ENCODE measurements around the gene DPF3.

DPF3 gene

DNA sequence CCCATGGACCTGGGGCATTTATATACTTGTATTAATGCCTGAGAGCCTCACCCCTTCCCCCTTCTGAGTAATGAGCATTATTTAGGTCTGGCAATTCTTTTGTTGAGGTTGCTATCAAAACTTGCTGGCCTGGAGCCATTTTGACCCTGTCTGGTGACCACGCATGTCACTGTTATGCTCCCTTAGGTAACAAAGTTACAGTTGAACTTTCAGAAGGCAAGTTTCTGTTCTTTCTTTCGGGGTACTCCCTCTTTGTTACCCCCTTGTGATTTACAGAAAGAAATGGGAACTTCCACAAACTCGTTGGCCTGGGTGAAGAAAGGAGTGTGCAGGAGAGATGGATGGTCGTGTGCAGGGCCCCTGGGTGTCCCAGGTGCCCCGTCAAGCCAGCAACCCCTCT lies 305.4 kb downstream of the DPF3 start:
- peaks cover 36% of the 10 kb centered on the region for H3K36me3 Mint-ChIP-seq (ENCODE audit: low read depth)
- H3K4me1 Mint-ChIP-seq (ENCODE audit: low read depth), result peaks cover 32% of the 10 kb centered on the region
- H3K4me3 Mint-ChIP-seq, result no peak overlapping the region
- peaks cover 53% of the 10 kb centered on the region for H3K9me3 Mint-ChIP-seq
- peaks cover 23% of the 10 kb centered on the region for H3K27me3 Mint-ChIP-seq (ENCODE audit: low read depth)
- H3K27ac Mint-ChIP-seq, result no peak overlapping the region

- Mint-ChIP-seq H3K36me3 (ENCODE audit: low read depth) (peaks cover 27% of the 10 kb centered on the region), H3K9me3 (peaks cover 30% of the 10 kb centered on the region), H3K27ac (no peak overlapping the region), H3K27me3 (ENCODE audit: low read depth) (peaks cover 38% of the 10 kb centered on the region), H3K4me3 (no peak overlapping the region), H3K4me1 (ENCODE audit: low read depth) (peaks cover 8% of the 10 kb centered on the region)
Measured at GRCh38 chr14:72583316-72584272, 310.3 kb downstream of the DPF3 start.

GRCh38 chr14:72582582-72582981 lies 311.3 kb downstream of the DPF3 start:
- Mint-ChIP-seq H3K27me3 (ENCODE audit: low read depth) (peaks cover 48% of the 10 kb centered on the region), H3K4me1 (ENCODE audit: low read depth) (peaks cover 8% of the 10 kb centered on the region)

DNA sequence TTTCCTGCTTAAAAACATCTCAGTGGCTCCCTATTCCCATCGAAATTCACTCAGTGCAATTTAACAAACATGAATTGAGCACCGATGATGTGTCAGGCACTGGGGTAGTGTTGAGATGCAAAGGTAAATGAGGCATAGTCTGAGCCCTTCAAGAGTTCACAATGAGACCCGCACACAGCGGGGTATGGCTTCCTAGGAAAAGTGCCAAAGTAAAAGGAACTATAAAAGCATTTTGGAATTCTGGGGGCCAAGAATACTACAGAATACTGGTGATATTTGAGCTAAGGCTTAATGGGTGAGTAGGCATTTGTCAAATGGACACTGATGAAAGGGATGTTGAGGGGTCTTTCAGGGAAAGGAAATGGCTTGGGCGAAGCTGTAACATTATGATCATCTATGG lies 315.4 kb downstream of the DPF3 start:
- Mint-ChIP-seq H3K4me1 (ENCODE audit: low read depth) (peaks cover 11% of the 10 kb centered on the region), H3K36me3 (ENCODE audit: low read depth) (peaks cover 5% of the 10 kb centered on the region), H3K9me3 (no peaks in the 10 kb centered on the region), H3K27ac (no peak overlapping the region), H3K4me3 (no peak overlapping the region), H3K27me3 (ENCODE audit: low read depth) (peaks cover 58% of the 10 kb centered on the region)

More at GRCh38 chr14:72582582-72582981, 311.3 kb downstream of the DPF3 start:
- Mint-ChIP-seq H3K4me3 (no peak overlapping the region), H3K9me3 (peaks cover 28% of the 10 kb centered on the region), H3K36me3 (ENCODE audit: low read depth) (peaks cover 25% of the 10 kb centered on the region), H3K27ac (no peak overlapping the region)

- Mint-ChIP-seq H3K27ac (no peak overlapping the region), H3K27me3 (ENCODE audit: low read depth) (peaks cover 60% of the 10 kb centered on the region), H3K36me3 (ENCODE audit: low read depth) (peaks cover 5% of the 10 kb centered on the region), H3K9me3 (no peaks in the 10 kb centered on the region), H3K4me1 (ENCODE audit: low read depth) (peaks cover 13% of the 10 kb centered on the region), H3K4me3 (no peak overlapping the region)
Measured at GRCh38 chr14:72577521-72577920, 316.4 kb downstream of the DPF3 start.

DNA sequence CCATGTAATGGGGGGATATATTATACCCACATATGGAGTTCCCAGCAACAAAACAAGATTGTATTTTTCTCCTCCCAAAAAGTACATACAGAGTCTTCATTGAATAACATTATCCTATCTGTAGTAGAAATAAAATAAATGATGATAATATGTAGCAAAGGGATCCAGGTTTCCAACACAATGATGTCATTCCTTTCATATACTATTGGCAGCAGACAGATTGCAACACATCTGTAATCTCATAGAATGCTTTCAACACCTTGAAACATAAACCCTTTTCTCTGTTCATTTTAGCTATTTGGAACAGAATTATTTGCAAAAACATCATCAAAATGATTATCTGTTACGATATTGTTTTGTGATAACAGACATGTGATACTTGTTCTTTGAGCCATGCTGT lies 317.6 kb downstream of the DPF3 start:
- peaks cover 67% of the 10 kb centered on the region for H3K27me3 Mint-ChIP-seq (ENCODE audit: low read depth)
- peaks cover 4% of the 10 kb centered on the region for H3K36me3 Mint-ChIP-seq (ENCODE audit: low read depth)
- no peak overlapping the region for H3K27ac Mint-ChIP-seq
- H3K4me3 Mint-ChIP-seq, result no peak overlapping the region
- peaks cover 4% of the 10 kb centered on the region for H3K9me3 Mint-ChIP-seq
- H3K4me1 Mint-ChIP-seq (ENCODE audit: low read depth), result peaks cover 11% of the 10 kb centered on the region

GRCh38 chr14:72574715-72575114 lies 319.2 kb downstream of the DPF3 start:
- H3K4me1 Mint-ChIP-seq (ENCODE audit: low read depth), result peaks cover 10% of the 10 kb centered on the region
- H3K27ac Mint-ChIP-seq, result no peak overlapping the region
- peaks cover 77% of the 10 kb centered on the region for H3K27me3 Mint-ChIP-seq (ENCODE audit: low read depth)
- H3K9me3 Mint-ChIP-seq, result peaks cover 5% of the 10 kb centered on the region
- peaks cover 2% of the 10 kb centered on the region for H3K36me3 Mint-ChIP-seq (ENCODE audit: low read depth)
- no peak overlapping the region for H3K4me3 Mint-ChIP-seq

DNA sequence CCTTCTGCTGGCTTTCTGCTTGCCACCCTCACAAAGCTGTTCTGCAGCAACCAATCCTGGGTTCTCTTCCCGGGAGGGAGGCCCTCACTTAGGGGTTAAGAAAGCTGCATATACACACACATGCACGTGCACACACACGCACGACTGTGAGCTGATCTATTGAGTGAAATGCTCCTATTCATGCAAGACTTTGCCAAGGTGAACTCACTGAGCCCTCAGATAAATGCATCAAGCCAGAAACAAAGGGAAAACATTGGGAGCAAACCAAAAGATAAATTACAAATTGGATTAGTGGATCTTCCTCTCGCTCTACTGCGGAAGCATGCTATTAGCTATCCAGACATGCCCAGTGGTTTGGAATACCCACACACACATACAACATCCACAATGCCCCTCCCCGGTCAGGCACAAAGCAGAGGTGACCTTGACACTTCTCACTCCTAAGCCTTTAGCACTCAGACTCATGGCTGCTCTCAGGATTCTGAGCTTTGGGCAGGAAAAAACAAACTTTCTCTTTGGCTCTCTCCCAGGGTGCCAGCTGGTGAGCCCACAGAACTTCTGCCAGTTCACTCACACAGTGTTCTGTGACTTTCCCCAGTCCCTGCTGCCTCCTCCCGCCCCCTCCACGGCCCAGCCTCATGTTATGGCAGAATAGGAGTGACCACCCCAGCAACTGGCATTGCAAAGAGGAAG lies 320.0 kb downstream of the DPF3 start:
- H3K27me3 Mint-ChIP-seq (ENCODE audit: low read depth), result peaks cover 74% of the 10 kb centered on the region
- no peak overlapping the region for H3K4me3 Mint-ChIP-seq
- peaks cover 2% of the 10 kb centered on the region for H3K36me3 Mint-ChIP-seq (ENCODE audit: low read depth)
- H3K9me3 Mint-ChIP-seq, result peaks cover 5% of the 10 kb centered on the region
- H3K27ac Mint-ChIP-seq, result no peak overlapping the region
- peaks cover 10% of the 10 kb centered on the region for H3K4me1 Mint-ChIP-seq (ENCODE audit: low read depth)

Measured in T-helper 1 cell treated with Interleukin-12 subunit alpha and Interleukin-12 subunit beta and Interleukin-4 antibody, amounts not matched to agents 30 μg/mL and 1 μg/mL, for 36 hours (primary cell).